CD4-positive, alpha-beta T cell (primary cell): ENCODE measurements around the gene IGFBP1. TPM values are rescaled to one million over a fixed set of nuclear protein-coding genes. Genes with fewer than 3 reads are reported as not detected.

ENCODE experiments used
- ATAC-seq: fragments of 200-7000 bp; cut with Tn5 transposase; one replicate; pipeline ENCODE4 v1.10.0; 2022; ENCODE audit warnings: mild to moderate bottlenecking; ENCODE audit not compliant: poor library complexity
- CTCF ChIA-PET: fragments of 350-600 bp; sonication (Branson Sonifier 250); formaldehyde crosslinking; loops from one replicate; lab custom pipeline; 2021; ENCODE audit warnings: antibody characterized with exemption, inconsistent platforms; lab: Charles Lee
- POLR2A ChIA-PET: fragments of 350-600 bp; sonication (Branson Sonifier 250); formaldehyde crosslinking; loops from one replicate; lab custom pipeline; 2021; ENCODE audit warnings: antibody characterized with exemption, inconsistent platforms; lab: Charles Lee
- DNase-seq, 14 experiments: peaks; one replicate each; pipeline ENCODE4 v3.0.0-alpha.2; 2013 to 2020; ENCODE audit warnings: mixed read lengths in 2 of 14
- H3K27ac ChIP-seq, 2 donors: one replicate each; pipeline versions ENCODE4 v1.5.1 to v1.7.0; 2013; ENCODE audit warnings: low read length in 2 of 2, low read depth in 1 of 2, mild to moderate bottlenecking in 1 of 2
- H3K27me3 ChIP-seq, 2 experiments: 1 replicate in 1 of 2; 2 replicates in 1 of 2; pipeline versions ENCODE4 v1.6.1 to v1.7.0; 2013; ENCODE audit warnings: low read length in 2 of 2, control low read depth in 1 of 2, mild to moderate bottlenecking in 1 of 2, moderate library complexity in 1 of 2; ENCODE audit not compliant: insufficient read depth in 2 of 2, control insufficient read depth in 1 of 2
- H3K36me3 ChIP-seq: one replicate; pipeline ENCODE4 v1.6.1; 2013; ENCODE audit warnings: low read length, control low read depth; ENCODE audit not compliant: insufficient read depth
- H3K4me1 ChIP-seq: one replicate; pipeline ENCODE4 v1.6.1; 2013; ENCODE audit warnings: low read length, control low read depth; ENCODE audit not compliant: insufficient read depth
- H3K4me3 ChIP-seq: one replicate; pipeline ENCODE4 v1.5.1; 2013; ENCODE audit warnings: mild to moderate bottlenecking, low read length, moderate library complexity
- H3K9me3 ChIP-seq, 2 experiments: 1 replicate in 1 of 2; 2 replicates in 1 of 2; pipeline versions ENCODE4 v1.6.1 to v1.7.0; 2013; ENCODE audit warnings: low read length in 2 of 2, mild to moderate bottlenecking in 2 of 2, control low read depth in 1 of 2, moderate library complexity in 1 of 2; ENCODE audit not compliant: control insufficient read depth in 1 of 2, insufficient read depth in 1 of 2
- H3K27ac Mint-ChIP-seq: one replicate; pipeline ENCODE4 v1.8.0; 2020; ENCODE audit warnings: mixed read lengths
- H3K27me3 Mint-ChIP-seq: one replicate; pipeline ENCODE4 v1.8.0; 2021; ENCODE audit warnings: mixed read lengths
- H3K36me3 Mint-ChIP-seq: one replicate; pipeline ENCODE4 v1.8.0; 2021; ENCODE audit warnings: low read depth, mixed read lengths
- H3K4me1 Mint-ChIP-seq: one replicate; pipeline ENCODE4 v1.8.0; 2021; ENCODE audit warnings: low read depth, mixed read lengths
- H3K4me3 Mint-ChIP-seq: one replicate; pipeline ENCODE4 v1.8.0; 2020; ENCODE audit warnings: mild to moderate bottlenecking, mixed read lengths
- H3K9me3 Mint-ChIP-seq: one replicate; pipeline ENCODE4 v1.8.0; 2020; ENCODE audit warnings: mixed read lengths
- CTCF ChIP-seq: fragments of 200-600 bp; IDR thresholded peaks from one replicate; pipeline ENCODE4 v1.8.0; 2022; ENCODE audit warnings: antibody characterized with exemption, mild to moderate bottlenecking
- intact Hi-C, 2 experiments: fragments of 100-400 bp; cut with DNase I in 1 of 2; cut with micrococcal nuclease in 1 of 2; formaldehyde crosslinking; loops; one replicate each; pipeline versions ENCODE4 v1.15.1 to v1.9.0; 2023 to 2025; cut with DNase I, micrococcal nuclease
- total RNA-seq, 174 experiments: library from RNA in 2 of 174; stranded (reverse) in 2 of 174; gene quantifications; one replicate each; pipeline ENCODE4 v1.2.3 and lab custom pipeline; 2021 to 2026

The IGFBP1 gene
- total RNA-seq, 2 experiments from 2014 or later, result not detected

GRCh38 chr7:45880433-45880860, 7.8 kb upstream of the IGFBP1 start:
- H3K4me1 Mint-ChIP-seq, result no peaks in the 10 kb centered on the region
- no peaks in the 10 kb centered on the region for H3K36me3 ChIP-seq
- peaks cover 23% of the 10 kb centered on the region for H3K27me3 Mint-ChIP-seq
- no peak for DNase-seq
- peaks cover 12 to 18% of the 10 kb centered on the region in 2 experiments for H3K9me3 ChIP-seq
- ChIA-PET POLR2A (no interaction called here), CTCF (no interaction called here)
- no peak overlapping the region for H3K4me3 ChIP-seq
- H3K27ac Mint-ChIP-seq, result no peak overlapping the region
- intact Hi-C loops, result no loop called here
- H3K36me3 Mint-ChIP-seq, result no peaks in the 10 kb centered on the region
- TF ChIP-seq CTCF, result no peak
- no peak overlapping the region for H3K27ac ChIP-seq
- H3K4me3 Mint-ChIP-seq, result no peak overlapping the region
- no peaks in the 10 kb centered on the region for H3K4me1 ChIP-seq
- peaks cover 4% of the 10 kb centered on the region for H3K9me3 Mint-ChIP-seq
- peaks cover 0 to 2% of the 10 kb centered on the region in 2 experiments for H3K27me3 ChIP-seq
- no peak for ATAC-seq

- peaks cover 4 to 5% of the 10 kb centered on the region in 2 experiments for H3K27me3 ChIP-seq
- POLR2A ChIA-PET, result no interaction called here
- H3K9me3 ChIP-seq, result peaks cover 12 to 17% of the 10 kb centered on the region in 2 experiments
- H3K4me3 ChIP-seq, result no peak overlapping the region
- Mint-ChIP-seq H3K36me3 (no peaks in the 10 kb centered on the region), H3K27me3 (peaks cover 29% of the 10 kb centered on the region), H3K9me3 (peaks cover 4% of the 10 kb centered on the region), H3K27ac (no peak overlapping the region), H3K4me3 (no peak overlapping the region), H3K4me1 (no peaks in the 10 kb centered on the region)
- no peak for DNase-seq
- no peaks in the 10 kb centered on the region for H3K4me1 ChIP-seq
- TF ChIP-seq CTCF, result no peak
- CTCF ChIA-PET, result no interaction called here
- no peaks in the 10 kb centered on the region for H3K36me3 ChIP-seq
- no peak overlapping the region for H3K27ac ChIP-seq
- no peak for ATAC-seq
- intact Hi-C loops, result no loop called here
These were observed 7.0 kb upstream of the IGFBP1 start for GRCh38 chr7:45881280-45881758.

- Mint-ChIP-seq H3K9me3 (peaks cover 4% of the 10 kb centered on the region), H3K27me3 (peaks cover 35% of the 10 kb centered on the region), H3K36me3 (no peaks in the 10 kb centered on the region), H3K4me1 (no peaks in the 10 kb centered on the region), H3K4me3 (no peak overlapping the region), H3K27ac (no peak overlapping the region)
- Histone ChIP-seq H3K27me3 (peaks cover 4 to 11% of the 10 kb centered on the region in 2 experiments), H3K36me3 (no peaks in the 10 kb centered on the region), H3K27ac (no peak overlapping the region), H3K4me3 (no peak overlapping the region), H3K9me3 (peaks cover 12 to 13% of the 10 kb centered on the region in 2 experiments), H3K4me1 (no peaks in the 10 kb centered on the region)
- intact Hi-C loops, result no loop called here
- CTCF ChIA-PET, result no interaction called here
- no peak for TF ChIP-seq CTCF
- ATAC-seq (no peak), DNase-seq (no peak)
- POLR2A ChIA-PET, result no interaction called here
These were observed 6.4 kb upstream of the IGFBP1 start for GRCh38 chr7:45881759-45882464.
